GM18868 (cell line): Measurements from ENCODE around the gene PTCH2.

Experiments used
- ATAC-seq: cut with Tn5 transposase; IDR thresholded peaks from one replicate; pipeline ENCODE4 v1.9.1; 2021; ENCODE audit warnings: mild to moderate bottlenecking, moderate library complexity; ENCODE audit not compliant: unreplicated experiment

The PTCH2 gene

DNA sequence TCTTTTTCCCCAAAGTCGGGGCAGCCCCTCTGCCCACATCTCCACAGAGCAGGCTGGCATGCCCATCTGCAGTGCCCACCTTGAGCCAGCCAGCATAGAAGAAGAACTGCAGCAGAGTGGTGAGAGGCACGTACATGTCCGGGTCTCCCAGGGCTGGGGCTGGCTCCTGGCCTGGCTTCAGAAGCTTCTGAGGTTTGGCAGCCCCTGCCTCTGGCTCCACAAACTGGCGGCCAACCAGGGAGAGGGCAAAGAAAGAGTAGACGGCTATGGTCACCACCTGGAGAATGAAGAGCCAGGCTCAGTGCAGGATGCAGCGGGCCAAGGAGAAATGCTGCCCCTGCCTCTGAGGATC lies 58.0 kb downstream of the PTCH2 start:
- no peak for ATAC-seq

- no peak for ATAC-seq
Measured at GRCh38 chr1:44784094-44785028, 58.7 kb downstream of the PTCH2 start.

GRCh38 chr1:44783697-44784093 lies 59.4 kb downstream of the PTCH2 start:
- ATAC-seq, result no peak

DNA sequence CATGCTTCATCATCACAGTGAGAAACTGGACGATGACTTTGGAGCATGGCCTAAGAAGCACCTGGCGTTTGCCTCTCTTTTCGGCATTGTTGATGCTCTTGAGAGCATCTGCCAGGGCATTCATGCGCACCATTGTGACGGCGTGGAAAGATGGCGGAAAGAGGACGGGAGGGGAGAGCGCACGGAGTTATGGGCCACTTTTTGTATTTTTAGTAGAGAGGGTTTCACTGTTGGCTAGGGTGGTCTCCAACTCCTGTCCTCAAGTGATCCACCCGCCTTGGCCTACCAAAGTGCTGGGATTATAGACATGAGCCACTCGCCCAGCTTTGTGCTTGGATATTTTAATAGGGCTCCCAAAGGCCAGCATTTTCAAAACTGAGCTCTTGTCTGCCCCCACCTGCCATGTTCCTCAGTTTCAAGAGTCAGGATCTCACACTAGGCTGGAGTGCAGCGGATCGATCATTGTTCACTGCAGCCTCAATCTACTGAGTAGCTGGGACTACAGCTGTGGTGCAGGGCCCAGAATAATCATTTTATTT lies 62.4 kb downstream of the PTCH2 start:
- ATAC-seq, result no peak

DNA sequence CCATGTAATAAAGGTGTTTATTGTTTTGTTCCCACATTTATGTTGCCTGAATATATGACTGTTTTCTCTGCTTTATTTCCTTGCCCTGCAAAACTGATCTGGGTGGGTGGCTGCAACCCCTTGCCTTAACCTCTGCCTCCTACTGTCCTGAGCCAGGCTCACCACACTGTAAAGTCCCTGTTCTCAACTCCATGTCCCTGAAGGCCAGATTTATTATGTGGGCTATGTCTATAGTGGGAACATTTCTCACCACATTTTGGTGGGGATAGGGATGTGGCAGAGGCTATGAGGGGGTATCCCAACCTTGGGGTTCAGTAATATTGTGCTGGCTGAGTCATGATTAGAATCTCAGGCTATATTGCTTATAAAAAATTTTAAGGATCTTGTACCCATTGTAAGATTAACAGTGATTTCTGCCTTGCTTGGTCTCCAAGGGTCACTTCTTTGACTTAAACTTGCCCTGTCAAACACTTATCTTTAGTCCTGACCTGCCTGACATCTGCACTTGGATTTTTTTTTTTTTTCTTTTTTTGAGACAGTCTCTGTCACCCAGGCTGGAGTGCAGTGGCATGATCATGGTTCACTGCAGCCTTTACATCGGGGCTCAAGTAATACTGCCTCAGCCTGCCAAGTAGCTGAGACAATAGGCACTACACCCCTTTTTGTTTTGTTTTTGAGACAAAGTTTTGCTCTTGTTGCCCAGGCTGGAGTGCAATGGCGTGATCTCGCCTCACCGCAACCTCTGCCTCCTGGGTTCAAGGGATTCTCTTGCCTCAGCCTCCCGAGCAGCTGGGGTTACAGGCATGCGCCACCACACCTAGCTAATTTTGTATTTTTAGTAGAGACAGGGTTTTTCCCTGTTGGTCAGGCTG lies 64.1 kb downstream of the PTCH2 start:
- ATAC-seq, result no peak

- ATAC-seq, result no peak
Measured at GRCh38 chr1:44777969-44778635, 65.0 kb downstream of the PTCH2 start.

GRCh38 chr1:44777547-44777946 lies 65.5 kb downstream of the PTCH2 start:
- ATAC-seq, result no peak

GRCh38 chr1:44776730-44777068 lies 66.4 kb downstream of the PTCH2 start:
- ATAC-seq, result no peak

GRCh38 chr1:44775930-44776729 lies 66.9 kb downstream of the PTCH2 start:
- peak; percentile 8 for ATAC-seq

- peak; percentile 73 for ATAC-seq
Measured at GRCh38 chr1:44775078-44775929, 67.7 kb downstream of the PTCH2 start, which contains the start of gene RPS8. Gene RPS8 (plus strand): TSS chr1:44775540. CDS start chr1:44775597, 57 bp downstream.
